ENCODE data around the gene LILRB3.
"Not testable (repeated sequence)": the region's sequence is repeated elsewhere in the genome, so short reads cannot be mapped to it uniquely, and the experiment has no call there.

Gene LILRB3

DNA sequence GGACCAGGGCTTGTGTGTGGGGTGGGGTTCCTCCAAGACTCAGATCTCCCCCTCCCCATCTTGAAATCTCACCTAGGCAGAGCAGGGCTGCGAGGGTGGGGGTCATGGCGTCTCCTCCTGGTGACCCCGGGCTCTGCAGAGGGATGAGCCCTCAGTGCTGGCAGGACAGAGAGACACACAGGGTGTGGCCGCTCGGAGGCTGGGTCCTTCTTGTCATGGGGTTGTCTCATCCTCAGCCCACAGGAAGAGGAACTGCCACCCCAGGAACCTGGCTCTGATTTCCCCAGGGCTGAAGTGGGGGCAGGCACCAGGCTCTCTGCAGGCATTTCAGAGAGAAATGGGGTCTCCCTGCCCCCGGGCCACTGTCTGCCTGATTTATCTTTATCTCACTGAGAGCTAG lies 19.8 kb upstream of the LILRB3 start, which contains the start of gene LILRA6:
LILRA6 (minus strand) TSS at position 145 of the 400 bp plus-strand sequence.
- not testable (repeated sequence) for DNase-seq (ENCODE audit: low spot score)

GRCh38 chr19:54242234-54242633 lies 19.4 kb upstream of the LILRB3 start:
- not testable (repeated sequence) for DNase-seq (ENCODE audit: low spot score)

GRCh38 chr19:54240372-54241336 lies 17.8 kb upstream of the LILRB3 start:
- DNase-seq (ENCODE audit: low spot score), result not testable (repeated sequence)

- not testable (repeated sequence) for DNase-seq (ENCODE audit: low spot score)
These were observed 16.9 kb upstream of the LILRB3 start for GRCh38 chr19:54239491-54240371.

DNA sequence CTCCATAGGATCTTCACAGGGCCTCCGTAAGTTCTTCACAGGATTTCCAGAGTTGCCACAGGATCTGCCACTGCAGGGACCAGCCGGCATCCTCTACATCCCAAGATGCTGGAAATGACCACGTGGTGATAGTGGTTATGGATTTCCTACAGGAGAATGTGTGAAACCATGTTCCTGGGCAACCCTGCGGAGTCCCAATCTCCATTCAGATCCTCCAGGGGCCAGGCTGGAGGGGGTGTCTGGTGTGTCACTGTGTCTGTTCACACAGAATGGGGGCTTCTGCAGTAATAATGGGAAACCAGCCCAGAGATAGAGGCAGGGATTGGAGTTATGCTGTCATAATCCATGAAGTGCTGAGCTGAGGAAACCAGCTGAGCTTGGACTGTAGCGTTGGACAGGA lies 11.1 kb upstream of the LILRB3 start:
- DNase-seq (ENCODE audit: low spot score), result no peak

DNA sequence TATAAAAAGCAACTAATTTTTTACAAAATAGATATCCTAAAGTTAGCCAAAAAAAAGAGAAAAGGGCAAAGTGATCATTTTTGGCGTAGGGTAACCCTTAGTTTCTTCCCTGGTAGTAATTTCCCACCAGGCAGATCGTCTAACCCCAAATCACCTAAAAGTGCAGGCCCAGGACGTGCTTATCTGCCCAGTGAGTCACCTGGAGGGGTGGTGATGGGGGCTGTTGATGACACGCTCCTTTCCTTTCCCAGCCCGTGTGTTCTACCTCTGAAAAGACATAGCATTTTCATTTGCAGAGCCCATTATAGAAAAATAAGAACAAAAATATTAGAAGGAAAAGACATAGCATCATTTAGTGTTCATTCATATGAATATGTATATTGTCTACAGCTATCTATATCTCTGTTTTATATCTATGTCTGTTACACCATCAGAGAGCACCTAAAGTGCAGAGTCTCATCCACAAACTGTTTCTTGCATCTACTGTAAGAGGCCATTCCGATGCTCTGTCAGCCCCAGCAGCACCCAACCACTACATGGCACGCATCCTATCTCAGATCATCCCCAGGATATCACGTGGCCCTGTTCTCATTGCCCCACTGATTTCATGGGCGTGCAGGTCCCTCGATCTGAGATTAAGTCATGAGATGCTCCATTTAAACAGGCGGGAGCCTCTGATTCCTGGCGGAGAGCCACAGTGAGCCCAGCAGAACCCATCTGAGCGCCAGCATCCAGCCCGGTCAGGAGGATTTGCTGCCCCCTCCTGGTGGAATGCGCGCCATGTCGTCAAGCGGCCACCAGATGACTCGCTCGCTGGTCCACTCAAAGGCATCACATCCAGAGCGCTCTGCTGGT lies 8.5 kb upstream of the LILRB3 start:
- peak; percentile 81 for DNase-seq (ENCODE audit: low spot score)

DNA sequence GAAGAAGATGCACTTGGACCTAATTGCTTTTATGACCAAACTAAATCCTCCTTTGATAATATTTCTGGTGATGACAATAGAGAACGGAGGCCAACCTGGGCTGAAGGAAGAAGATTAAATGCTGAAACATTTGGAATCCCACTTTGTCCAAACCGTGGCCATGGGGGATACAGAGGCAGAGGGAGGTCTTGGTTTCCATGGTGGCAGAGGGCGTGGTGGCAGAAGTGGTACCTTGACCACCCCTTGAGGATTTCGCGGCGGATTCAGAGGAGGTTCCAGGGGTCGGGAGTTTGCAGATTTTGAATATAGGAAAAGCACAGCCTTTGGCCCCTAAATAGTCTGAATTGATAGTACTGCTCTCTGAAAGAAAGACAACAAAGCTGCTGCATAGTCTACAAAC lies 7.2 kb upstream of the LILRB3 start:
- DNase-seq (ENCODE audit: low spot score), result no peak

DNA sequence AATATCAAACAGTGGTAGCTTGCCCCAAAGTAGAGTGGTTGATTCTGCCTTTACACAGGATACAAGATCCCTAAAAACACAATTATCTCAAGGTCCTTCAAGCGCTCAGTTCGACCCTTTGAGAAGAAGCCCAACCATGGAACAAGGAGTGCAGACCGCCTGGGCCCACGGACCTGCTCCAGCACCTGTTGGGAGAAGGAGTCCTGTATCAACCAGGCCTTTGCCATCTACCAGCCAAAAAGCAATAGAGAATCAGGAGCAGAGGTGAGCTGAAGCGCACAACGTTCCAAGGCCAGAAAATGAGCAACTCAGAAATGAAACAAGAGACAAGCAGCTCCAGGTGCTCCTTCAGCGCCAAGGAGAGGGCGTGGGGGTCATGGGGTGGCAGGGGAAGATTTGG lies 6.3 kb upstream of the LILRB3 start:
- DNase-seq (ENCODE audit: low spot score), result no peak

DNA sequence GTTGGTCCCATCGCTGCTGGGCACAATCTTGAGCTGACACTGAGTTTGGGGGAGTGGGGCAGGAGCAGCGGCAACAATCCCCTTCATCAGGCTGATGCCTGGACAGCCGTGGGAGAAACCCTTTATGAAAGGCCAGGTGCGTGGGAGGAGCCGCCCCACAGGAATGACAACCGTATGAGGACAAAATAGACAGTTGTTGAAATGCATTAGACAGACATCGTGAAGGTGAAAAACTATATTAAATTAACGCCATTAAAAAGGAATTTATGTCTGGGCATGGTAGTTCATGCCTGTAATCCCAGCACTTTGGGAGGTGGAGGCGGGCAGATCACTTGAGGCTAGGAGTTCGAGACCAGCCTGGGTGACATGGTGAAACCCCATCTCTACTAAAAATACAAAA lies 1.8 kb upstream of the LILRB3 start:
- not testable (repeated sequence) for DNase-seq (ENCODE audit: low spot score)

- not testable (repeated sequence) for DNase-seq (ENCODE audit: low spot score)
These were observed 1.1 kb upstream of the LILRB3 start for GRCh38 chr19:54223937-54224281.

- not testable (repeated sequence) for DNase-seq (ENCODE audit: low spot score)
These were observed 600 bp upstream of the LILRB3 start for GRCh38 chr19:54223277-54223936.

DNA sequence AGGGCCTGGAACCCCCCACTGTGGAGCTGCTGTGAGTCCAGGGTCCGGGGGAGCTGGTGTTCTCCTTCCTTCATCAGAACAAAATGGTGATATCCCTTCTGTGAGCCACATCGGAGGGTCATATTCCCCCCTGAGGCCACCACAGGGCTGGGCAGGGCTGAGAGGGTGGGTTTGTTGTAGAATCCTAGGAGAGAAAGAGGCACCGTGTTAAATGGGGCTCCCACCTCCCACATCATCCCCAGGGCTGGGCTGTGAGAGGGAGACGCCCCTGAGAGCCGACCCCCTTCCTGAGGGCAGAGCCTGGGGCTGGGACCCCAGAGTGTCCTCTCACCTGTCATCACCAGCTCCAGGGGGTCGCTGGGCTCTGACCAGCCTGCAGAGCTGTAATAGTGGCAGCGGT lies 860 bp downstream of the LILRB3 start:
- not testable (repeated sequence) for DNase-seq (ENCODE audit: low spot score)

DNA sequence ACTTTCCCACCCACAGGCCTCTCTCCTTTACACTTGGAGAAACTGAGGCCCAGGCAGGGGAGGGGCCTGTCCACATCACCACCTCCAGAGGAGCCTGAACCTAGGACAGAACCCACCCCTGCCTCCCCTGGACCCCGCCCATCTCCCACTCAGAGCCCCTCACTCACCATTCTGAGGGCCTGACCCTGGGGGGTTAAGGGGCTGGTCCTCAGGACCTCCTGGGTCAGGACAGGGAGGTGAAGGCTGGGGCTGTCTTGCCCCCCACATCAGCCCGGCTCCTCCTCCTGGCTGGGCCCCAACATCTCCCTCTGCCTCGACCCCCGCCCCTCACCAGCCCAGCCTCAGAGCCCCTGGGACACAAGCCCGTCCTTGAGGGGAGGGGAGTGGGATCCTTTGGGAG lies 3.1 kb downstream of the LILRB3 start:
- DNase-seq (ENCODE audit: low spot score), result not testable (repeated sequence)

GRCh38 chr19:54218960-54219661 lies 3.7 kb downstream of the LILRB3 start:
- no peak for DNase-seq (ENCODE audit: low spot score)

GRCh38 chr19:54218259-54218658 lies 4.5 kb downstream of the LILRB3 start:
- no peak for DNase-seq (ENCODE audit: low spot score)

DNA sequence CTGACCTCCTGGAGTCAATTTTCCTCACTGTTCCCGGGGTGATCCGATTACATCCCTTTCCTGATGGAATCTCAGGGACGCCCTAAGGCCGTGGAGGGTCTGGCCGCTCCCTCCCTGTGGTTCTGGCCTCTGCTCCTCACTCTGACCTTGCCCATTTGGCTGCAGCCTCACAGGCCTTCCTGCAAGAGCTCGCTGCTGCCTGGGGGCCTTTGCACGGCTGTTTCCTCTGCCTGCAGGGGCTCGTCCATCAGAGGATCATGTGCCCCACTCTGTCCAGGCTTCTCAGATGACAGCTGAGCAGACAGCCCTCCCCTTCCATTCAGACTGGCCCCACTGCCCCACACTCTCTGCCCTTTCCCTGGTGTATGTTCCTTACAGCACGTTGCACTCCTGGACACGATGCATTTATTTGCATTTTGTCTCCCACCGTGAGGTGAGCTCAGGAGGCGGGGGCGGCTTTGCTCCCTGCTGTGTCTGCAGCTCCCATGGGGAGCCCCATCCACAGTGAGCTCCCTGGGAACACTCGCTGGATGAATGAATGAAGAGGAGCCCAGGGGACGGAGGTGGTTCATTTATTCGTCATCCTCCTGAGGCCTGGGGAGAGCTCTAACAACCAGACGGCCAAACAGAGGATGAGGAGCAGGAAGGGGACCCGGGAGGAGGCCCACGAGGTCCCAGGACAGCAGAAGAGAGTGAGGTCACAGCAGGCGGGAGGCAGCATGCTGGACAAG lies 5.1 kb downstream of the LILRB3 start:
- DNase-seq (ENCODE audit: low spot score), result not testable (repeated sequence)

GRCh38 chr19:54216869-54217268 lies 5.9 kb downstream of the LILRB3 start:
- no peak for DNase-seq (ENCODE audit: low spot score)

DNA sequence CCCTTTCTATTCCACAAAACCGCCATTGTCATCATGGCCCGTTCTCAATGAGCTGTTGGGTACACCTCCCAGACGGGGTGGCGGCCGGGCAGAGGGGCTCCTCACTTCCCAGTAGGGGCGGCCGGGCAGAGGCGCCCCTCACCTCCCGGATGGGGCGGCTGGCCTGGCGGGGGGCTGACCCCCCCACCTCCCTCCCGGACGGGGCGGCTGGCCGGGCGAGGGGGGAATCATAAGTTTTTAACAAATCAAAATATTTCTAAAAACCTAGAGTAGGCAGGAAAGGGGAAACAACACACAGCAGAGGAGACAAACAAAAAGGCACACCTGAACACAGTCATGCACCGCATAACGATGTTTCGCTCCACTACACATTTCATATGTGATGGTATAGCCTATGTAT lies 8.1 kb downstream of the LILRB3 start:
- DNase-seq (ENCODE audit: low spot score), result not testable (repeated sequence)

DNA sequence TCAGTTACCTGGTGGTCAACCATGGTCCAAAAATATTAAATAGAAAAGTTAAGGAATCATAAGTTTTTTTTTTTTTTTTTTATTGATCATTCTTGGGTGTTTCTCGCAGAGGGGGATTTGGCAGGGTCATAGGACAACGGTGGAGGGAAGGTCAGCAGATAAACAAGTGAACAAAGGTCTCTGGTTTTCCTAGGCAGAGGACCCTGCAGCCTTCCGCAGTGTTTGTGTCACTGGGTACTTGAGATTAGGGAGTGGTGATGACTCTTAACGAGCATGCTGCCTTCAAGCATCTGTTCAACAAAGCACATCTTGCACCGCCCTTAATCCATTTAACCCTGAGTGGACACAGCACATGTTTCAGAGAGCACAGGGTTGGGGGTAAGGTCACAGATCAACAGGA lies 8.6 kb downstream of the LILRB3 start:
- DNase-seq (ENCODE audit: low spot score), result not testable (repeated sequence)

DNA sequence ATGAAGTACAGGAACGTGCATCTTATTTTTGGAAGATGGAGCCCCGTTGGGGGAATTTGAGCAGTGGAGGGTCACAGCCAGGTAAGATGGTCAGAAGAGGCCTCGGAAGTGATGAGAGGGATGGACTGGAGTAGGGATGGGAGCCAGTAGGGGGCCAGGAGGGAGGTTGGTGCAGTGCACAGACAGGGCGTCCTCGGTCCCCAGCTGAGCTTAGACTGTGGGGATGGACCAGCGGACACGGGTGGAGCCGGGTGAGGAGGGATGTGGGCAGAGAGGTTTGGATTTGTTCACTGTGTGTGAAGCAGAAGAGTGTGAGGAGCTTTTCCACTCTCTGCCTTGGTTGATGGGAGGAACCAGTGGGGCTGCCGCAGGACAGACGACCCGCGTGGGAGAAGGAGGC lies 11.6 kb downstream of the LILRB3 start:
- no peak for DNase-seq (ENCODE audit: low spot score)

Data from kidney capillary endothelial cell (primary cell).